Lower lobe of right lung (tissue), 2 donors: ENCODE results near the gene GPR42. TPM values are rescaled to one million over a fixed set of nuclear protein-coding genes. Genes with fewer than 3 reads are reported as not detected.

Experiments
- ATAC-seq, 2 donors: fragments of 200-7000 bp; cut with Tn5 transposase; one replicate each; pipeline ENCODE4 v1.9.1; 2020 to 2022; ENCODE audit warnings: mild to moderate bottlenecking in 2 of 2, moderate library complexity in 2 of 2
- DNase-seq: peaks from one replicate; pipeline ENCODE4 v3.0.0-alpha.2; 2020
- H3K27ac ChIP-seq: fragments of 200-600 bp; one replicate; pipeline ENCODE4 v1.8.0; 2022
- H3K27me3 ChIP-seq: fragments of 200-600 bp; one replicate; pipeline ENCODE4 v1.8.0; 2022; ENCODE audit warnings: low read depth
- H3K36me3 ChIP-seq: fragments of 200-600 bp; one replicate; pipeline ENCODE4 v1.8.0; 2022; ENCODE audit warnings: mild to moderate bottlenecking
- H3K4me1 ChIP-seq: fragments of 200-600 bp; one replicate; pipeline ENCODE4 v1.8.0; 2022
- H3K4me3 ChIP-seq: fragments of 200-600 bp; one replicate; pipeline ENCODE4 v1.8.0; 2022; ENCODE audit warnings: mild to moderate bottlenecking
- H3K9me3 ChIP-seq: fragments of 200-600 bp; one replicate; pipeline ENCODE4 v1.8.0; 2022
- intact Hi-C: fragments of 100-400 bp; cut with DNase I; formaldehyde crosslinking; loops from one replicate; pipeline ENCODE4 v1.11.0; 2022
- total RNA-seq: library from RNA; stranded (reverse); fragmentation: NEBNext Ultra II Directional; extraction: Animal tissue kit (Norgen Biotek cat#: 25700); gene quantifications from one replicate; pipeline ENCODE4 v1.2.1, GENCODE V29; 2021
- TF ChIP-seq, protein P1 (sequence below): fragments of 200-600 bp; IDR thresholded peaks from one replicate; pipeline ENCODE4 v1.8.0; 2022; ENCODE audit warnings: antibody characterized with exemption, mild to moderate bottlenecking
- donor health status: DM: no; HTN: yes; CAD: no; lungs with severe emphysema.

Gene GPR42
- total RNA-seq, 1 donor from 2014 or later = not detected

DNA sequence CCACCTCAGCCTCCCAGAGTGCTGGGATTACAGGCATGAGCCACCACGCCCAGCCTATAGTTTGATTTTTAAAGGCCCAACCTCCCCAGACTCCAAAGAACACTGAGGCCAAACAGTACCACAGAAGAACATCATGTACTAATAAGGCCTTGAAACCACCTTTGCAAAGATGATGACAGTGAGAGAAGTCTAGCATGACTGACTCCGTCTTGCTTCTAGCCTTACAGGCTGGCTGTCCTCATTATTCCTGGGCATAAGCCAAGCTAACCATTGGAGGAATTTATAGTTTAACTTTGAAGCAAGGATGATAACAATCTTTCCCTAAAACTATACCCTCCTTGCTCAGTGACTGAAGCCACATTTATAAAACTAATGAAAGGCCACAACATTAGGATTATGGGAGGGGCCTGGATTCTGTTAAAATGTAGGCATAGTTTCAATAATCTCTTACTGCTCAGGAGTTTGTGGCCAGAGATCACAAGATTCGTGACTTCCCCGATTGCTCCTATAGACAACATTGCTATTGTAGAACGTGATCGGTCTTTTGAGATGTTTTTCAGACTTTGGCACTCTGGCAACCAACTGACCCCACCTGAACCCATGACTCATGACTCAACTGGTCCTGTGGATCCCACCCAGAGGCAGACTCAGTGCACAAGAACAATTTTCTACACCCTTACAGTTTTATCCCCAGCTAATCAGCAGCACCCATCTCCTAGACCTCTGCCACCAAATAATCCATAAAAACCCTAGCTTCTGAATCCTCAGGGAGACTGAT, 17.6 kb downstream of the GPR42 start:
- no peaks in the 10 kb centered on the region for H3K4me1 ChIP-seq
- H3K27ac ChIP-seq = no peak overlapping the region
- ATAC-seq = no peak
- H3K27me3 ChIP-seq = no peaks in the 10 kb centered on the region
- H3K9me3 ChIP-seq = no peaks in the 10 kb centered on the region
- no peak for DNase-seq
- H3K4me3 ChIP-seq = no peak overlapping the region
- H3K36me3 ChIP-seq = no peaks in the 10 kb centered on the region
- intact Hi-C loops = no loop called here
- TF ChIP-seq, protein P1, sequence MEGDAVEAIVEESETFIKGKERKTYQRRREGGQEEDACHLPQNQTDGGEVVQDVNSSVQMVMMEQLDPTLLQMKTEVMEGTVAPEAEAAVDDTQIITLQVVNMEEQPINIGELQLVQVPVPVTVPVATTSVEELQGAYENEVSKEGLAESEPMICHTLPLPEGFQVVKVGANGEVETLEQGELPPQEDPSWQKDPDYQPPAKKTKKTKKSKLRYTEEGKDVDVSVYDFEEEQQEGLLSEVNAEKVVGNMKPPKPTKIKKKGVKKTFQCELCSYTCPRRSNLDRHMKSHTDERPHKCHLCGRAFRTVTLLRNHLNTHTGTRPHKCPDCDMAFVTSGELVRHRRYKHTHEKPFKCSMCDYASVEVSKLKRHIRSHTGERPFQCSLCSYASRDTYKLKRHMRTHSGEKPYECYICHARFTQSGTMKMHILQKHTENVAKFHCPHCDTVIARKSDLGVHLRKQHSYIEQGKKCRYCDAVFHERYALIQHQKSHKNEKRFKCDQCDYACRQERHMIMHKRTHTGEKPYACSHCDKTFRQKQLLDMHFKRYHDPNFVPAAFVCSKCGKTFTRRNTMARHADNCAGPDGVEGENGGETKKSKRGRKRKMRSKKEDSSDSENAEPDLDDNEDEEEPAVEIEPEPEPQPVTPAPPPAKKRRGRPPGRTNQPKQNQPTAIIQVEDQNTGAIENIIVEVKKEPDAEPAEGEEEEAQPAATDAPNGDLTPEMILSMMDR = no peak

DNA sequence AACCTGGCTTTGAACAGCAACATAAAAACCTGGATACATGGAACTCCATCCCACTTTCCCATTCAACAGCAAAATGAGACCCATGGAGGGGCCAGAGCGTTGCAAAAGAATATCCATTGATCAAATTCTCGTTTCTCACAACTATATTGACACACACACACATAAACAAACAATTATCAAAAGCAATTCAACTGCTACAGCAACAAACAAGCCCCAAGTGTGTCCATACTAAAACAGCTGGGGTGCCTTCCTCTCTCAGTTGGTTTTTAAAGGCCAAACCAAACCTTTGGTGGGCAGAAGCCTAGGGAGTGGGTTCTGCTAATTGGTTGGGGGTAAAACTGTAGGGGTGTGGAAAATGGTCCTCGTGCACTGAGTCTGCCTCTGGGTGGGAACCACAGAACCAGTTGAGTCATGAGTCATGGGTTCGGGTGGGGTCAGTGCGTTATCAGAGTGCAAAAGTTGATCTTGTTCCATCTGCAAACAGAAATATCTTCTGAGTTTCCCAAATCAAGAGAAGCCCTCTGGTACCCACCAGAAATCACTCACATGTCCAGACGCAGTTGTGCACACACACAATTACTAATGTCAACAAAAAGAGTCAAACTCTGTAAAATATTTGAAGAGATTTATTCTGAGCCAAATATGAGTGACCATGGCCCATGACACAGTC, 18.5 kb downstream of the GPR42 start:
- TF ChIP-seq, protein P1 = no peak
- DNase-seq (no peak), ATAC-seq (no peak)
- no peaks in the 10 kb centered on the region for H3K27me3 ChIP-seq
- H3K4me3 ChIP-seq = no peak overlapping the region
- intact Hi-C loops = no loop called here
- H3K4me1 ChIP-seq = no peaks in the 10 kb centered on the region
- no peaks in the 10 kb centered on the region for H3K9me3 ChIP-seq
- H3K36me3 ChIP-seq = no peaks in the 10 kb centered on the region
- no peak overlapping the region for H3K27ac ChIP-seq

DNA sequence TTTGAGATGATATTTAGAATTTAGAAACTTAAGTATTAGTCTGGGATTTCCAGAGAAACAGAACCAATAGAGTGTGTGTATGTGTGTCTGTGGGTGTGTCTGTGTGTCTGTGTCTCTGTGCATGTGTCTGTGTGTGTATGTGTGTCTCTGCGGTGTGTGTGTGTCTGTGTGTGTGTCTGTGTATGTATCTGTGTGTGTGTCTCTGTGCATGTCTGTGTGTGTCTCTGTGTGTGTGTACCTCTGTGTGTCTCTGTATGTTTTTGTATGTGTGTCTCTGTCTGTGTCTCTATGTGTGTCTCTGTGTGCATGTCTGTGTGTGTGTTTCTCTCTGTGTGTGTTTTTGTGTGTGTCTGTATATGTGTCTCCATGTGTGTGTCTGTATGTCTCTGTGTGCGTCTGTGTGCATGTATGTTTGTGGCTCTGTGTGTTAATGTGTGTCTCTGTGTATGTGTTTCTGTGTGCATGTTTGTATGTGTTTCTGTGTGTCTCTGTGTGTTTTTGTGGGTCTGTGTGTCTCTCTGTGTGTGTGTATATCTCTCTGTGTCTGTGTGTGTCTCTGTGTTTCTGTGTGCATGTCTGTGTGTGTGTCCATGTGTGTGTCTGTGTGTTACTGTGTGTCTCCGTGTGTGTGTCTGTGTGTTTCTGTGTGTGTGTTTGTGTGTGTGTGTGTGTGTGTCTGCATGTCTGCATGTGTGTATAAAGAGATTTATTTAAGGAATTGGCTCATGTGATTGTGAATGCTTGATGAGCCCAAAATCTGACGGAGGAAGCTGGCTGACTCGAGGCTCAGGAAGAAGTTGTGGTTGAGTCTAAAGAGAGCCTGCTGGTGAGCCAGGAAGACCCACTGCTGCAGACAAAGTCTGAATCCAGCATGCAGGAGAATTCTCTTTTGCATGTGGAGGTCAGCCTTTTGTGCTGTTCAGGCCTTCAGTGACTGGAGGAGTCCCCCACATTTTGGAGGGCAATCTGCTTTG, 22.2 kb downstream of the GPR42 start:
- DNase-seq = no peak
- H3K4me3 ChIP-seq = no peak overlapping the region
- no peaks in the 10 kb centered on the region for H3K36me3 ChIP-seq
- no peaks in the 10 kb centered on the region for H3K4me1 ChIP-seq
- no peak for ATAC-seq
- no peaks in the 10 kb centered on the region for H3K27me3 ChIP-seq
- H3K27ac ChIP-seq = no peak overlapping the region
- intact Hi-C loops = no loop called here
- H3K9me3 ChIP-seq = no peaks in the 10 kb centered on the region
- TF ChIP-seq, protein P1 = no peak

DNA sequence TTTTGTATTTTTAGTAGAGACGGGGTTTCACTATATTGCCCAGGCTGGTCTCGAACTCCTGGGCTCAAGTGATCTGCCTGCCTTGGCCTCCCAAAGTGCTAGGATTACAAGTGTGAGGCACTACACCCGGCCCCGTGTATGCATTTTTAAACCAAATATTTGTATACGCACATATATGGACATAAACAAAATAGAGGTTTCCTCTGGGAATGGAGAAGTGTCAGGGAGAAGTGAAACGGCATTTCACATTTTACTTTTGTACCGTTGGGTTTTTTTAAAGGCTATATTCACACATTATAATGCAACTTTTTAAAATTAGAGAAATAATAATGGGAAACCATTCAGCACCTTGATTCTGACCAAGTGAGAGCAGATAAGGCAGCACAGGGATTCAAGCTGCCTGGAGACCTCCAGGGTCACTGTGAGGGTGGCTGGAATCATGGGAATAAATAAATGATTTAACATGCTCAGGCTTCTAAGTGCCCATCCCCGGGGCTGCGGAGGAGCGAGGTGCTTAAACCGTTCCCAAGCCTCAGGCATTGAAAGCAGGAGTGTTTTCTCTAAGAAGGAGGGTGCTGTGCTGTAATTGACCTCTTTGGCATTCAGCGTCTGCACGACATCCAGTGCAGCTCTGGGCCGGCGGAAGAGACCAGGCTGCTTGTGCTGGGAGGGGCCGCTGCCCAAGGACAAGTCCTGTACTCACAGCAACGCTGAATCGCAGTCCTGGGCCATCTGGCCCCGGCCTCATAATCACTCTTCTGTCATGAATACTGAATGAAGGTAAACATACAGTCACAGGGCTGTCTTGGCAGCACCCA, 24.7 kb downstream of the GPR42 start:
- no peaks in the 10 kb centered on the region for H3K9me3 ChIP-seq
- H3K36me3 ChIP-seq = no peaks in the 10 kb centered on the region
- ATAC-seq (peak; percentile 32 to 54), DNase-seq (no peak)
- H3K27ac ChIP-seq = no peak overlapping the region
- H3K27me3 ChIP-seq = no peaks in the 10 kb centered on the region
- no peak overlapping the region for H3K4me3 ChIP-seq
- intact Hi-C loops = no loop called here
- no peaks in the 10 kb centered on the region for H3K4me1 ChIP-seq
- TF ChIP-seq, protein P1 = no peak
